Activated naive CD8-positive, alpha-beta T cell treated with anti-CD3 and anti-CD28 coated beads, Interleukin-2, amount 50 U/mL, for 24 hours (primary cell): ENCODE results near the gene RAD51B.
A peak's percentile ranks its signal among the peaks of the same experiment; 100 is the strongest.

Experiments
- ATAC-seq: fragments of 150-1000 bp; cut with Tn5 transposase; one replicate; pipeline ENCODE4 v1.10.0; 2021
- DNase-seq: peaks from one replicate; pipeline ENCODE4 v3.0.0; 2021
- H3K27ac Mint-ChIP-seq: one replicate; pipeline ENCODE4 v1.8.0; 2021; ENCODE audit warnings: mild to moderate bottlenecking, mixed read lengths
- H3K27me3 Mint-ChIP-seq: one replicate; pipeline ENCODE4 v1.8.0; 2021; ENCODE audit warnings: mixed read lengths
- H3K36me3 Mint-ChIP-seq: one replicate; pipeline ENCODE4 v1.8.0; 2021; ENCODE audit warnings: low read depth, mixed read lengths
- H3K4me1 Mint-ChIP-seq: one replicate; pipeline ENCODE4 v1.8.0; 2021; ENCODE audit warnings: mixed read lengths
- H3K4me3 Mint-ChIP-seq: one replicate; pipeline ENCODE4 v1.8.0; 2021; ENCODE audit warnings: mild to moderate bottlenecking, moderate library complexity, mixed read lengths
- H3K9me3 Mint-ChIP-seq: one replicate; pipeline ENCODE4 v1.8.0; 2021; ENCODE audit warnings: mixed read lengths

Gene RAD51B

DNA sequence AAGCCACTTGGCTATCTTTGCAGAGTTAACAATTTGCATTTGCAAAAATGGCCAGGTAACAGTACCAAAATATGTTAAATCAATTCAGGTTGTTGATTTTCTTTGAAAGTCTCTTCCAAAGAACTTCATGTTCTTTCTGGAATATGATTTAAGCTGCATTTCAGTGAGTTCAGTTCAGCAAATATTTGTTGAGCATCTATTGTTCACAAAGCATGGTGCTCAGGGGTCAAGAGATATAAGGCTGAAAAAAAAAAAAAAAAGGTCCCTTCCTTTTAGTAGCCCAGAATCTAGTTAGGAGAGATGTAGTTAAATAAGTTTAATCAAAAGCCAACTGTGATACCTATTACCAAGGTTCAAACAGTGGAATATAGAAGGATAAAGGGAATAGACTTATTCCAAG, 656.2 kb downstream of the RAD51B start:
- DNase-seq (no peak), ATAC-seq (no peak)
- no peaks in the 10 kb centered on the region for H3K36me3 Mint-ChIP-seq
- no peak overlapping the region for H3K4me3 Mint-ChIP-seq
- H3K4me1 Mint-ChIP-seq, result peaks cover 20% of the 10 kb centered on the region
- H3K27me3 Mint-ChIP-seq, result no peaks in the 10 kb centered on the region
- no peak overlapping the region for H3K27ac Mint-ChIP-seq
- no peaks in the 10 kb centered on the region for H3K9me3 Mint-ChIP-seq

DNA sequence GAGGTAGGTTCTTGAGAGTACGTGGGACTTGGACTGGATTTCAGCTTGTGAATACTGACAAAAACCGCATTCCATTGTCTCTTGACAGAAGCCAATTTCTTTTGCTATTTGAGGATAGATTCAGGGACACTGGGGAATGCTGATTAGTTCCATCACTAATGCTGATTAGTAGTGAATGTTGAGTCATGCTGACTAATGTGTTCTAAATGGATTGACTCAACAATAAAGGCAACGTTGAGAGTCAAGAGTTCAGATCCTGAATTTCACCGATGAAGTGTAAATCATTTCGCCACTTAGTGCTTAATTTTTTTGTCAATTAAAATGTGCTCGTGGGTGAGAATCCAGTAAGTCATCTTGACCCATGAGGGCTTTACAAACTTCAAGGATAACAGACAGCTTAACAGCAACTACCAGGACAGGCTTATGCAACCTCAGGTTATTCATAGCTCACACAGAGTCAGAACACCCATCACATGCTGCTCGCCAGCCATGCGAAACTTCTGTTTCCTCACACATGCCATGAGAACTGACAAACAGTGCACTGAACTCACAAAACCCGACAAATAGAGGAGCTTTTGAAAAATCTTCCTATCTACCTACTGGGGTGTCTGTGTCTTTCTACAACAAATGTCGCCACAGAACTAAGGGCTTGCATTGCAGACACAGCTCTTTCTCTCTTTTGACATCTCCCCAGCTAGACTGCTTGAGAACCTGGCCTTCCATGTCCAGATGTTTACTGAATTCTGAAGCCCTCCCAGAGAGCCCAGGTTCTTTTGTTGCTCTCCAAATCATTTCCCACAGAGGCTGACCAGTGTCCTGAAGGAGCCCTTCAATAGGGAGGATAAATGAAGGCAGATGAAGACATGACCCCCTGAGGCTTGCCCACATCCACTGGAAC, 656.9 kb downstream of the RAD51B start:
- ATAC-seq (peak; percentile 51), DNase-seq (no peak)
- Mint-ChIP-seq H3K4me3 (no peak overlapping the region), H3K4me1 (peaks cover 26% of the 10 kb centered on the region), H3K36me3 (no peaks in the 10 kb centered on the region), H3K27me3 (no peaks in the 10 kb centered on the region), H3K27ac (peak overlapping the region; percentile 26), H3K9me3 (no peaks in the 10 kb centered on the region)

DNA sequence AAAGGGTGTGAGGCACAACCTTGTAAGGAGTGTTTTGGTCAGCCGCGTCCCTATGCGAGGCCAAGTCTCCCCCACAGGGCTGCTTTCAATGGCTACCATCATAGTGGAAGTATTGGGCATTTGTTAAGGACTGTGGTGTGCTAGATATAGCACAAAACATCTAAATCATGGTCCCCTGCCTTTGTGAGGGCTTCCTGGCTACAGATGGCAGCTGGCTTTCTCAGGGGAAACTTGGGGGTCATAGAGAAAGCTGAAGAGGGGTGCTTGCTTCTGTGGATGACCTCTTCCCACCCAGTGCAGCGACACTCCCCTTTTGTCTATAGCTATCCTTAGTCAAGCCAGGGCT, 657.5 kb downstream of the RAD51B start:
- no peaks in the 10 kb centered on the region for H3K9me3 Mint-ChIP-seq
- ATAC-seq (no peak), DNase-seq (no peak)
- no peaks in the 10 kb centered on the region for H3K27me3 Mint-ChIP-seq
- H3K4me3 Mint-ChIP-seq, result no peak overlapping the region
- peaks cover 32% of the 10 kb centered on the region for H3K4me1 Mint-ChIP-seq
- H3K27ac Mint-ChIP-seq, result no peak overlapping the region
- H3K36me3 Mint-ChIP-seq, result no peaks in the 10 kb centered on the region

DNA sequence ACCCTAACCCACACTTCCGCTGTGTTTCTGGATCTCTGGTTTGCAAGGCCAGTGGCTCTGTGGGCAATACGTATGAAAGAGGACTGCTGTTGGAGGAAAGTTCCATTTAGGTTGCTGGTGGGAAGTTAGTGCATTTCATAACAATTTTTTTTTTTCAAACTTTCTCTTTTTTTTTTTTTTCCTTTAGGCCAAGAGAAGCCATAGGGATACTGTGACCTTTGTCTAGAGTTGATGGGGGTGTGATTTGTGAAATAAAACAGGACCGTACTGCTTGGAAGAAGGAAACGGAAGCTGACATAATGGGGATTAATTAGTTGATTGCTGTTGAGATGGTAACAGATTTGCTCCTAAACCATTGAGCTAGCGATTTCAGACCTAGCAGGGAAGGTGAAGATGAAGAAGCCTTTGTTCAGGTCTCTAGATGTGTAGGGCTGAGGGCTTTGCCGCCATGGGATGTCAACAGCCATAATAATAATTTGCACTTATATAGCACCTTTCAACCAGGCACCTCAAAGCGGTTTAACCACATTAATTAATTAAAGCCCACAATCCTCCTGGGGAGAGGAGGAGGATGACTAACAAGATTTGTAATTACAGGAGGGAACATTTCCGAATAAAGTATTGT, 658.0 kb downstream of the RAD51B start:
- Mint-ChIP-seq H3K4me1 (peaks cover 37% of the 10 kb centered on the region), H3K4me3 (no peak overlapping the region), H3K27ac (no peak overlapping the region), H3K9me3 (no peaks in the 10 kb centered on the region), H3K27me3 (no peaks in the 10 kb centered on the region), H3K36me3 (no peaks in the 10 kb centered on the region)
- DNase-seq, result no peak
- no peak for ATAC-seq

DNA sequence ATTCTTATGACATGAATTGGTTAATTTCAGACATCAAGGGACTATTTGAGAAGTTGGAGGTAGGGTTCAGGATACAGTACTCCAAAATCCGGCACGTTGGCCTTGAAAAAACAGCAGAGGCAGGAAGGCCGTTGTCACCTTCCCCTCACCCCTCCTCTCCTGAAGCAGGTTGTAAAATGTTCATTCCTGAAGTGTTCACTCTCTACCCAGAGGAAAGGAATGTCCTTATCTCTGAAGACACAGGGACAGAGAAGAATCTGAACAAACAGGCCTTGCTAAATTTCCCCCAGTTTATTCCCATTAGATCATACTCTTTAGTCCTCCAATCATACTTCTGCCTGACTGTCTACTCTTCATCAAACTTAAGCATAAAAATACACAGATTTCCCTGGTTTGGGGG, 659.7 kb downstream of the RAD51B start:
- no peak for ATAC-seq
- H3K4me1 Mint-ChIP-seq, result peaks cover 54% of the 10 kb centered on the region
- DNase-seq, result no peak
- H3K36me3 Mint-ChIP-seq, result no peaks in the 10 kb centered on the region
- no peaks in the 10 kb centered on the region for H3K27me3 Mint-ChIP-seq
- no peak overlapping the region for H3K4me3 Mint-ChIP-seq
- H3K9me3 Mint-ChIP-seq, result no peaks in the 10 kb centered on the region
- H3K27ac Mint-ChIP-seq, result no peak overlapping the region

DNA sequence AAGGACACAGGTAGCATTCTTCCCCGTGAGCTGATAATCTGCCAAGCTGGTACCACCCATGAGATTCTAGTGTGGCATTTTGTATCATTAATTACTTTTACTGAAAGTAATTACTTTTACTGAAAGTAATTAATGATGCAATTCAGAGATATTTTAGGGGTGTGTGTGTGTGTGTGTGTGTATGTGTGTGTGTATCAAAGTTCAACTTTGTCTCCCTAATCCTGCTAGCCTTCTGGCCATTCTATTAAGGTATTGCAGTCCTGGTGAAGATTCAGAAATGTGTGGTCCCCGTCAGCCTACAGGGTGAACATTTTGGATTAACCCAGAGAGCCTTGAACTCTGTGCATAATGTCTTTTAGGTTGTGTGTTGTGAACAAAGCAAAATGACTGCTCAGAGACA, 662.4 kb downstream of the RAD51B start:
- H3K27ac Mint-ChIP-seq, result no peak overlapping the region
- H3K4me3 Mint-ChIP-seq, result no peak overlapping the region
- H3K36me3 Mint-ChIP-seq, result no peaks in the 10 kb centered on the region
- peaks cover 57% of the 10 kb centered on the region for H3K4me1 Mint-ChIP-seq
- no peaks in the 10 kb centered on the region for H3K27me3 Mint-ChIP-seq
- no peak for DNase-seq
- no peak for ATAC-seq
- H3K9me3 Mint-ChIP-seq, result no peaks in the 10 kb centered on the region

DNA sequence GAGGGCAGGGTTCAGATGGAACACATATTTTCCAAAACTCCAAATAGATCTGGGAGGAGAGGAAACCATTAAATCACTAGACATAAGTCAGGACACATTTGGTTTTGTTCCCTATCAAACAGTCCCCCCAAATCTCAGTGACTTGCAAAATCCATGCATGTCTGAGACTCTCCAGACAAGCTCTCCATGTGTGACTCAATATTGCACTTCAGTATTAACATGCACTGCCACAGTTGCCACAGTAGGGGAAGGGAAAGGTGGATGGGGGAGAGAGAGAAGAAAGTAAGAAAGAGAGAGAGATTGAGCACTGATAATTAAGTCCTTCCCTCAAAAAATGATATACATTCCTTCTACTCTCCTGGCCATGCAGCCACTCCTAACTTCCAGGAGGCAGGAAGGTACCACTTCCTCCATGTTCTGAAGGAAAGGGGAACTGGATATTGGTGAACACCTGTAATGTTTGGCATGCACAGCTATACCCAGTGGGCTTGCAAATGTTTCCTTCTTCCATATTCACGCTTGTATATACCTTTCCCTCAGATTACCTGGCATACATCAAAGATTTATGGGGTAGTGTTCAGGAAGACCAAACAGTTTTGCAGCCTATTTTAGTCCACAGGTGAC, 663.3 kb downstream of the RAD51B start:
- peak; percentile 43 for ATAC-seq
- Mint-ChIP-seq H3K4me3 (no peak overlapping the region), H3K36me3 (no peaks in the 10 kb centered on the region), H3K9me3 (no peaks in the 10 kb centered on the region), H3K27me3 (no peaks in the 10 kb centered on the region), H3K4me1 (peaks cover 56% of the 10 kb centered on the region), H3K27ac (peak overlapping the region; percentile 6)
- no peak for DNase-seq

DNA sequence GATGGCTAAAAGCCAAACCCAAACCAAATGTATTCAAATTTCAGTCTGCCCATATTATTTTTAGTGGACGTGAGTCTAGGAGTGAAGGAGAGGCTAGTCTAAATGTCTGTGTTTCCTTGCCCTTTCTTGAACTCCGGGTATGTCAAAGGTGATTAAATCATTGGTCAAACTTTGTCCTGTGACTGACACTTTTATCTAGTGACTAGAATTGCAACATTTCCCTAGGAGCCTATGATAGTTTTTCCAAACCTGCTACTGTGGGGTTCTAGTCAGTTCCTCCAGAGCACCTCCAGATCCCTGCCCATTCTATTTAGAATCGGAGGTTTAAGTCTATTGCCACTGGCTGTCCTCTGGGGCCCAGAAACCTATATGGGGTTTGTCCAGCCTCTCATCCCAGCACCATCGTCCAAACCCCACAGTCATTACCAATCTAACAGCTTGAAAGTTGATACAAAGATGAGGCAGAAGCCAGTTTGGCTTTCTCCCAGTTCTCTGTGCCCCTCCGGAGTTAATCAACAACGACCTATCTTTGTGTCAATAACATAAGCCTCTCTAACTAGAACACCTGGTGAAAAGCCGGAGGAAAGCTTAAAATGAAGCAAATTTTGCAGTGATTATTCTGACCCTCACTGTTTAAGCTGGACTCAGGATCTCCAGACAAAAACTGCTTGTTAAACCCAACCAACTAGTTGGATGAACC, 666.6 kb downstream of the RAD51B start:
- Mint-ChIP-seq H3K4me1 (peaks cover 57% of the 10 kb centered on the region), H3K27ac (no peak overlapping the region), H3K36me3 (no peaks in the 10 kb centered on the region), H3K4me3 (no peak overlapping the region), H3K9me3 (no peaks in the 10 kb centered on the region), H3K27me3 (no peaks in the 10 kb centered on the region)
- ATAC-seq (no peak), DNase-seq (no peak)

DNA sequence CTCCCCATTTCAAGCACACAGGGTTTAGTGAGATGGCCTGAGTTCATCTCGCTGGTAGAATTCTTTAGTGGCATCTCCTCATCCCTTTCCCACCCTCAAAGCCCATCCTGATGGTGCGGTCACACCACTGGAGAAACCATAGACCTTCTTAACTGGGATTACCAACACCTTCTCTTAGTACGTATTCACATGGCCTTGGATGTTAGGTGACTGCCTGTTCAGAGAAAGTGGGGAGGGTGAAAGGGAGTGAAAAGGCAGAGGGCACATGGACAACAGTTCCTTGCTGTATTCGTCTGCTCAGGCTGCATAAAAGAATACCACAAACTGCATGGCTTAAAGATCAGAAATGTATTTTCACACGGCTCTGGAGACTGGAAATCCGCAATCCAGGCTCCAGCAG, 667.2 kb downstream of the RAD51B start:
- ATAC-seq, result no peak
- Mint-ChIP-seq H3K4me3 (no peak overlapping the region), H3K9me3 (no peaks in the 10 kb centered on the region), H3K4me1 (peaks cover 51% of the 10 kb centered on the region), H3K27ac (no peak overlapping the region), H3K36me3 (no peaks in the 10 kb centered on the region), H3K27me3 (no peaks in the 10 kb centered on the region)
- DNase-seq, result no peak

DNA sequence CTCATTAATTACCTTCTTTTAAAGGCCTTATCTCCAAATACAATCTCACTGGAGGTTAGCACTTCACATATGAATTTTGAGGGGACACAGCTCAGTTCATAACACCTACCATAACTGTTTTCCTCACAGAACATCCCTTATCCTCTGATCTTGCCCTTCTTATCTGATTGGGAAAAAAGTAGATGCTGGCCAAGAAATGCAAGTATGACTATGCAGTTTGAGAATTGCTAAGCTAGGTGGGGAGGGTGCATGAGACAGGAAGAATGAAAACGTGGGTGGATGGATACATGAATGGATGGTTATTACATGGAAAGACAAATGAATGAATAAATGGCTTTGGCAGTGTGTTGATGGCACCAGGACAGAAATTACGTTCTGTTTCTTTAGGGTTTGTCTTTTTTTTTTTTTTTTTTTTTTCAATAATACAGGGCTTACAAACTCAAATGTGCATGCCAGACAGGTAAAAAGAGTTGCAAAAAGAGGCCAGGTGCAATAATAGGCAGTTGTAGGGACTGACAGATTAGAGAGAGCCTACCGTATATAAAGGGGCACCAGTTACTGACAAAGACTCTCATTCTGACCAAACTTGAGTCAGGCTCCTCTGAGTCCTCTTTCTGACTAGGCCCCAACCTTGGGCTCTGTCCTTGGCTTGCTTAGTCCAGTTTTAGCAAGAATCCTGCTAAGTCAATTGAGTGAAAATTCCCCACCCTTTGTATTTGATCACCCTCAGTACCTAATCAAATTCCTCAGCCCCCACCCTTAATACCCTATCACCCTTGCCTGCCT, 668.4 kb downstream of the RAD51B start:
- H3K36me3 Mint-ChIP-seq, result no peaks in the 10 kb centered on the region
- H3K4me1 Mint-ChIP-seq, result peaks cover 41% of the 10 kb centered on the region
- DNase-seq (no peak), ATAC-seq (no peak)
- H3K4me3 Mint-ChIP-seq, result no peak overlapping the region
- no peaks in the 10 kb centered on the region for H3K9me3 Mint-ChIP-seq
- no peaks in the 10 kb centered on the region for H3K27me3 Mint-ChIP-seq
- H3K27ac Mint-ChIP-seq, result peak overlapping the region; percentile 10

DNA sequence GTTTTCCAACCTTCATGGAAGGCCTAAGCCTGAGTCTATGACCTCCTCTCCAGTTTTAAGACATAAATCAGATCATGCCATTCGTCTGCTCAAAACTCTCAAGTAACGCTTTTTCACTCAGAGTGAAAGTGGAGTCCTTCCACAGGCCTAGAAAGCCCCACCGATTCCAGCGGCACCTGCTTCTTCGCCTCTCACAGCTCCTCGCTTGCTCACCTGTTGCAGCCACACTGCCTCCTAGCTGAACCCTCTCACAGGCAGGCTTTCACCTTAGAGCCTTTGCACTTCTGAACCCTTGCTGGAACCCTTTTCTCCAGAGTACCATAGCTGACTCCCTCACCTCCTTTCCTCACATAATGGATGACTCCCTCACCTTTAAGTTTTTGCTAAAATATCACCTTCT, 672.2 kb downstream of the RAD51B start:
- no peak for ATAC-seq
- no peak for DNase-seq
- peaks cover 46% of the 10 kb centered on the region for H3K4me1 Mint-ChIP-seq
- no peaks in the 10 kb centered on the region for H3K36me3 Mint-ChIP-seq
- H3K9me3 Mint-ChIP-seq, result no peaks in the 10 kb centered on the region
- no peak overlapping the region for H3K27ac Mint-ChIP-seq
- no peak overlapping the region for H3K4me3 Mint-ChIP-seq
- H3K27me3 Mint-ChIP-seq, result no peaks in the 10 kb centered on the region

DNA sequence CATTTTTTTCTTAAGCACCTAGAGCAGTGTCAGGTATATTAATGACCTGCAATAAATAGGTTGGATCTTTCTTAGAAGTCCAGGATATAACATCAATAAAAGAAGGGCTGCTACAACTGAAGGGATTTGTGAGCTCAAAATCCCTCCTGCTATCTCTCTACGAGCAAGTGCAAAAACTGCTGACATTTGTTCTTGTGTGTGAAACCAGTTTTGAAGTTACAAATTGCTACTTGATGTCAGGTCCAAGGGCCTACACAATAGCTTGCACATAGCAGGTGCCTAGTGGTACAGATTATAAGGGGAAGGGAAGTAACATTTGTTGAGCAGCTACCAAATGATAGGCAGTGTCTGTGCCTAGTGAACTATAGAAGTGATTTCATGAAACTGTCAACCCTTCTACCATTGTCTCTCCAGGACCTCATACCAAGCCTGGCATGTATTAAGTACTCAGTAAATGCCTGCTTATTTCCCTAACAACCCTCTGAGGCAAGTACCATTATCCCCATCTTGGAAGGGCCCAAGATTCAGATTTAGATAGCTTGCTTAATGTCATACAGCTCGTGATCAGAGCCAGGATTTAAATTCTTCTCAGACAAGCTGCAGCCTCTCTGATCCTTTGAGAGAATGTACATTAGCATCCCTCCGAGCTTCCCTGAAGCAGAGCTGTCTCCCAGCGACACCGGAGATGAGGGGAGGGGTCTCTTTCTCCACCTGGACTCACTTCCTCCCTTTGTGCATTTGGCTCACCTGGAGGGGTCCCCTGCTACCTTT, 673.0 kb downstream of the RAD51B start:
- Mint-ChIP-seq H3K36me3 (no peaks in the 10 kb centered on the region), H3K27me3 (no peaks in the 10 kb centered on the region), H3K4me3 (no peak overlapping the region), H3K9me3 (no peaks in the 10 kb centered on the region), H3K27ac (no peak overlapping the region), H3K4me1 (peaks cover 44% of the 10 kb centered on the region)
- no peak for ATAC-seq
- no peak for DNase-seq

DNA sequence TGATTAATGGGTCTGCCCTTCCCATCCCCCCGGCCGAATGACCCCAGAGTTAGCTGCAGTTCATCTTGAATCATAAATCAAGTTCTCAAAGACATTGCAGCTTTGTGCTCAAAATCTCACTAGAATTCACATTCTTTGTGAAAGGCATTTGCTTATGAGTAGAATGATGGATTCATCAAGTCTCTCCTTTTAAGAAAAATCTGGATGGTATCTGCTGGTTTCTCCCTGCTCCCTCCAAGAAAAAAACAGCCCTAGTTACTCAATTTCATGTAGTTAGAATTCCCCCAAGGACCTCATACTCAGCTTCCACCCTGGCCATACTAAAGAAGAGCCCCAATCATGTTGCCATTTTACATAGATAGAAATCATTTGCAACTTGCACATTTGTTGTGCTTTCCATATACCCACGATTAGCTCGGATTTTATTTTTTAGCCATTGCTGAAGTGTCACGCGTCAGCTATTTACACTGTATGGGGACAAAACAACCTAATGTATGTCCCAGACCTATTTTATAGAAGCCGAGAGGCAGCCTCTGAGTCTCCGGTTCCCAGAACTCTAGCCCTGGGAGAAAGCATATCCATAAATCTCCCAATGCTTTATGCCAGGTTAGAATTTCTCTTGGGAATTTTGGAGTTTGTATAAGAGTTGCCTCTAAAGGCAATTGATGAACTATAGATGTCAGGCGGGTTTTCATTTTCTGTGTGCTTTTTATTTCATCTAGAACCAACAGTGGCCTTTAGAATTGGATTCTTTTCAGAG, 673.8 kb downstream of the RAD51B start:
- H3K36me3 Mint-ChIP-seq, result no peaks in the 10 kb centered on the region
- DNase-seq, result no peak
- H3K4me1 Mint-ChIP-seq, result peaks cover 38% of the 10 kb centered on the region
- no peak overlapping the region for H3K27ac Mint-ChIP-seq
- no peak for ATAC-seq
- H3K4me3 Mint-ChIP-seq, result no peak overlapping the region
- H3K27me3 Mint-ChIP-seq, result no peaks in the 10 kb centered on the region
- H3K9me3 Mint-ChIP-seq, result no peaks in the 10 kb centered on the region
